HG03354 (cell line): ENCODE results near the gene MASP1.
A peak's percentile ranks its signal among the peaks of the same experiment; 100 is the strongest.

Experiments
- ATAC-seq: cut with Tn5 transposase; IDR thresholded peaks from one replicate; pipeline ENCODE4 v1.9.1; 2021; ENCODE audit warnings: mild to moderate bottlenecking; ENCODE audit not compliant: unreplicated experiment, poor library complexity, severe bottlenecking

MASP1 gene

GRCh38 chr3:187291512-187292132, at the start of gene MASP1:
TSS of gene MASP1 (minus strand) at chr3:187291737. CDS start at chr3:187291632, 105 bp downstream.
- no peak for ATAC-seq

- no peak for ATAC-seq
Observed at GRCh38 chr3:187340578-187340977, 49.0 kb upstream of the MASP1 start.

DNA sequence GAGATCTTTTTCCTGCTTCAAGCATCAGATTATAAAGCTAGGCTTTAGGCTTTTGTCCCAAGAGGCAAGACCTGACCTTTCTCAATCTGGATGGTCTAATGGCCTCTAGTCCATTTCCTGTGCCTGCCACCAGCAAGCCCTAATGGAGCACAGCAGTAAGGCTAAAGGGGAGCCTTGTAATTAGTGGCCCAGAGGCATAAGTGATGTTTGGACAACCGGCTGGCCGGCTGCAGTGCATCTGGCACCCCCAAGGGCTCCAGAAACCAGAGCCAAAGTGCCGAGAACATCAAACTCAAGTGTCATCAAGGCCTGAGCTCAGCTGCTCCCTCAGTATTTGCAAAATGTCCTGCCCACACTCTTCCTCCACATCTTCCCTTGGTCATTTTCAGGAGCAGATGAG, 44.8 kb upstream of the MASP1 start:
- ATAC-seq, result no peak

DNA sequence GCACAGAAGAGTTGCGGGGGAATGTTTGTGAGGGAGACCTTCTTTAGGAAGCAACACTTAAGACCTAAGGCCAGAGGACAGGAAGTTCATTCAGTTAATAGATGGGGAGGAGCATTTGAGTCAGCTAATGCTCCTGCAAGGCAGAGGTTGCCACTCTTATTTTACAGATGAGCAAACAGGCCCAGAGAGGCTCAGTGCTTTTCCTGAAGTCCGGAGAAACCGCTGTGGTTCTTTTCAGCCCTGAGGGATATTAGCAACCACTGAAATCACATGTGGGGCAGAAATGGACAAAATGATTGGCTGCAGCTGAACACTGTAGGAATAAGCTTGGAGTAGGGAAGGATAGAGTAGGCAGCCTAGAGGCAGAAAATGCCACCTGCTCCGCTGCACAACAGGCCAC, 43.4 kb upstream of the MASP1 start:
- ATAC-seq, result no peak

- ATAC-seq, result no peak
Observed at GRCh38 chr3:187328691-187329090, 37.2 kb upstream of the MASP1 start.

DNA sequence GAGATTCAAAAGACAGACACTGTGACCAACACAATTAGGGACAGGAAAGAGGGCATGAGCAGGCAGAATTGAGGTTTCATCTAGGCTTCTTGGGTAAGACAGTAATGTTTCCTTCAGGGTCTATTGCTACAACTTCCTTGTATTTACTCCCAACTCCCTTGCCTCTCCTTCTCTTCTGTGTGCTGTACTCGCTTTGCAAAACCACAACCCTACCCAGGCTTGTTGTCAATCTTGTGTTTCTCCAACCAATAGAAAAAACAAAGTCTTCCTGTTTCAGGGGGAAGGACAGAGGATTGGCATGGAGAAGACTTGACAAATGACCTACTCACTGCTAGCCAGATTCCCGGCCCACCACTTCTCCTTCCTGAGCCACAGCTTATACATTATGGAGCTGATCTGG, 36.3 kb upstream of the MASP1 start:
- no peak for ATAC-seq

- ATAC-seq, result no peak
Observed at GRCh38 chr3:187325632-187326031, 34.1 kb upstream of the MASP1 start.

DNA sequence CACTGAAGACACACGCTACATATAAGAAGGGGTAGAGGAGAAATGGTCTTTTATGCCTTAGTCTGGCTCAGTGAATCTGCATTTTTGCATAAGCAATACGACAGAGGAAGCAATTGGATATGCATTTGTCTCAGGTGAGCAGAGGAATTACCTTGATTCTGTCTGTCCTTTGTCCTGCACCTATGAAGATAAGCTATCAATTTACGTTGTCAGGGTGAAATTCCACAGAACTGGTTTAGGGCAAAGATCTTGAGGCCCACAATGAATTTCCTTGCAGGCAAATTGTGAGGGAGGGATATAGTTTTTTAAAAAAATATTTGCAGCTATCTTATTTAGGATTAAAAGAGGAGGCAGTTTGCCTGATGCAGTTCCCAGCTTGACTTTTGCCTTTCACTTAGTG, 31.6 kb upstream of the MASP1 start:
- ATAC-seq, result no peak

- no peak for ATAC-seq
Observed at GRCh38 chr3:187322291-187322690, 30.8 kb upstream of the MASP1 start.

DNA sequence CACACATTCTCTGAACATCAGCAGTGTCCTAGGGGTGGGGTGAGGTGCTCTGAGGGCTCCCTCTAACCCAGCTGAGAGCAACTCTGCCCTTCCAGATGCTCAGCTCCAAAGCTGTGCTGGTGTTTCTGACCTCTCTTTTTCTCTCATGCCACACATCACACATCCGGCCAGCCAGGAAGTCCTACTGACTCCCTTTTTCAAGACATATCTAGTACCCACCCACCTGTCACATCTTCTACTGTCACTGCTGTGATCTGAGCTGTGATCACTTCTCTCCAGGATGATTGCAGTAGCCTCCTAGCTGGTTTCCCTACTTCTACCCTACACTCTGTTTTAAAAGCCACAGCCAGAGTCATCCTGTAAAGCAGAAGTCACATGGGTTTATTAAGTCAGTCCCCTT, 30.2 kb upstream of the MASP1 start:
- no peak for ATAC-seq

DNA sequence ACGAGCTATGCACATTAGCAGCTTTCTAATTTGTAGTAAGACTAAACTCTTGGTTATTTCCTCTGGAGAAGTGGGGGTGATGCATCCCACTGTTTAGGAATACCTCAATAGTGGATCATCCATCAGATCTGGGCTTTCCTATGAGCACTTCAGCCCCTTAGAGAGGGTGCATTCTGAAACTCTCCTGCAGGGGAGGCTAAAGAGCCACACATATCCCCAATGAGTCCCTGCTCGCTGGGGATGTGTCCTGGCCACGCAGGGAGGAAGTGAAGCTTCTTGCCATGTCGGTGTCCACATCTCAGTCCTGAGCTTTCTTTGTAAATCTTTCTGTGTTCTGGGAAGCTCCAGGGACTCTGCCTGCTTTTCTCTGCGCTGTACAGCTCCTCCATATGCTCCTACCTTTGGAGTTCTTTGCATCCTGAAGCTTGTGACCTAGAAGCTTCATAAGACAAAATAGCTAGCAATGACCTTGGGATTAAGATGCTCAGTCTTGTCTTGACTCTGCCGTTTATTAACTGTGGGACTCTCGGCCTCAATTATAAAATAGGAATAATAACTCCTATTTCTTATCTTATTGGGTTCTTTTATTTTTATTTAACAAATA, 28.3 kb upstream of the MASP1 start:
- peak; percentile 77 for ATAC-seq

DNA sequence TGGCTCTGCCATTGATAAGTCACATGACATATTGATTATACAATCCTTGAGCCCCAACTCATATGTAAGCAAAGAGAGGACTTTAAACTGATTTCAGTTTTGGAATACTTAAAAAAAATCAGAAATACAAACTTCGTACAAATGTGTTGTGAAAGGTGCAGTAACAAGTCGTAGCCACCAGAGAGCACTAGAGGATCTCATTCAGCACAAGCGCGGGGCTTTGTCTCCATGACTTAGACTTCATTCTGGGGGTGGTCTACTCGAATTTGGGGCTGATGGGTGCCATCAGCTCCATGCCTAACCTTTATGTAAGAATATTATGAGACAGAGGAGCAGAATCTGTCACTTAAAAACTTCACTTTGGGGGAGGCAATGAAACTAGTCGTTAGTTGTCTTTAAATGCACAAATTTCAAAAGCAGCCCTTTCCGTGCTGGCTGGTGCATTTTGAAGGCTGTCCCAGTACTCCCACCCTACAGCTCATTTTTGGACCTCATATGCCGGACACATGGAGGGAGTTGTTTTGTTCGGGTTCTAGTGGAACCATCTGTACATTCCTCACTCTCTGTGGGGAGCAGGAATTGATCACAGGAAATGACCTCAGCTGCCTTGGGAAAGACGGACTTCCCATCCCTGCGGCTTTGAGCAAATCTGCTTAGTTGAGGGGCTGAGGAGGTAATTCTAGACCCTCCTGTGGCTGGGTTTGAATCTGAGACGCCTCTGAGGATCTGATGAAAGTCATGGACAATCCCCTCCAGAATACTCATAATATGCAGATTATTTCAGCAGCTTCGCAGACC, 27.5 kb upstream of the MASP1 start:
- peak; percentile 47 for ATAC-seq

DNA sequence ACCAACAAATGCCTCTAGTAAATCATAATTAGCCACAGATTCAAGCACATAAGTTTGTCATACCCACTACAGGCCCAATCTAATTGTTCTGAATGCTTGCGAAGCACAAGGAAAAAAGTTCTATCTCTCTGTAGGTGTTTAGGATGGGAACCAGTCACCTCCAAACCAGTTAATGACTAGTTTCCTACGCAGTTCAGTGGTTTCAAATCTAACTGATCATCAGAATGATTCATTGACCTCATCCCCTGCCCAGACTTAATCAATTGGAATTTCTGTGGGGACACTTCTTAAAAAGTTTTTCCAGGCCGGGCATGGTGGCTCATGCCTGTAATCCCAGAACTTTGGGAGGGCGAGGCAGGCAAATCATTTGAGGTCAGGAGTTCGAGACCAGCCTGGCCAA, 24.3 kb upstream of the MASP1 start:
- ATAC-seq, result no peak

DNA sequence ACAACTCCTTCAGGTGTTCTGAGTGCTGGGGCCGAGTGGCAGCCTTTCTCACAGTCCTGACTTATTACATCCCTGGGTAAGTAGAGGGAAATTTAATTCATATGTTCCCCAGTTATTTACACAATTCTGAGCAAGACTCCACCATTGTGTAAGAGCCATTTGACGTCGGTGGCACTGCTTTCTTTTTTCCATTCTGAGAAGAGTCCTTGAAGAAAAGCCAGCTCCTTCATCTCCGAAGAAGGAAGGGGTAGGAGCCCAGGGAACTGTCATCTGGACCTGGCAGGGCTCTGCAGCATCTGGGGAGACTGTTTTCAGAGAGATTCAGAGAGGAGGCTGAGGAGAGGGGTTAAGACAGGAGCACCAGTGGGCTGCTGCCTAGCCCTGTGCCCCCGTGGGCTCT, 22.6 kb upstream of the MASP1 start:
- no peak for ATAC-seq

GRCh38 chr3:187310954-187311470, 19.5 kb upstream of the MASP1 start:
- ATAC-seq, result no peak

GRCh38 chr3:187310226-187310625, 18.7 kb upstream of the MASP1 start:
- no peak for ATAC-seq

DNA sequence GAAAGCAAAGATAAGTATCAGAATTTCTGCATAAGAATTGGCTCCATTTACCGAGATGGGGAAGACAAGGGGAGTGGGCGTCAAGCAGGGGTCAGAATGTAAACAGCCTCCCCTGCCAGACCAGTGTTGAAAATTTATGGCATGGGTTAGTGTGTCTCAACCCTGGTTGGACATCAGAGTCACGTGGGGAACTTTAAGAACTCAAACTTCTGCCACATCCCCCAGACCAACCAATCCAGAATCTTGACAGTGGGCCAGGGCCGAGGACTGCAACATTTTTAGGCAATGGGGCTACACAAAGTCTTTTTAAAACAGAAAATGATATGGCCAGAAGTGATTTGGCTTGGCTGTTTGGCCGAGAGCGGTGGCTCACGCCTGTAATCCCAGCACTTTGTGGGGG, 14.3 kb upstream of the MASP1 start:
- ATAC-seq, result no peak

DNA sequence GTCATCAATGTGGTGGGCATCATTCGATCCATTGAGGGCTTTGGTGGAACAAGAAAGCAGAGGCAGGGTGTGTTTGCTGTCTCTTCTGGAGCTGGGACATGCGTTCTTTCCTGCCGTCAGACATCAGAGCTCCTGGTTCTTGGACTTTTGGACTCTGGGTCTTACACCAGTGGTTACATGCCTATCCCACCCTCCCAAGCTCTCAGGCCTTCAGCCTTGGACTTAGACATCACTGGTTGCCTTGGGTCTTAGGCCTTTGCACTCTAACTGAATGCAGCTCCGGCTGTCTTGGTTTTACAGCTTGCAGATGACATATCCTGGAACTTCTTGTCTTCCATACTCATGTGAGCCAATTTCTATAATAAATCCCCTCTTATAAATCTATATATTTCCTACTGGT, 8.1 kb upstream of the MASP1 start:
- no peak for ATAC-seq

DNA sequence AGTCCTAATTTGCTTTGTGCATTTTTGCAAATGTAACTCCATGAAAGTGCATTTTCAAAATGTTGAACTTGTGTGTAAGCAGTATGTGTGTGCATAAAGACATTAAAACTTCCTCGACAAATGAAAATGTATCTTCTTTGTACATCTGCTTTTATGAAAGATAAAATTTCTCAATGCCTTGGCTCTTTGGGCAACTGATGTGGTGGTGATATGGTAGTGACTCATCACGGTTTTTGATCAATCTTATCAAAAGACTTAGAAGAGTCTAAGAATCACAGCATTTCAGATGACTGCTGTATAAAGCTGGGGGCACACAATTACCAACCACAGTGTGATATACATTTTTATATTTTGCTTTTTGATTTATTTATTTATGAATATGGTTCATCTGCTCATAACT, 5.4 kb upstream of the MASP1 start:
- ATAC-seq, result no peak

DNA sequence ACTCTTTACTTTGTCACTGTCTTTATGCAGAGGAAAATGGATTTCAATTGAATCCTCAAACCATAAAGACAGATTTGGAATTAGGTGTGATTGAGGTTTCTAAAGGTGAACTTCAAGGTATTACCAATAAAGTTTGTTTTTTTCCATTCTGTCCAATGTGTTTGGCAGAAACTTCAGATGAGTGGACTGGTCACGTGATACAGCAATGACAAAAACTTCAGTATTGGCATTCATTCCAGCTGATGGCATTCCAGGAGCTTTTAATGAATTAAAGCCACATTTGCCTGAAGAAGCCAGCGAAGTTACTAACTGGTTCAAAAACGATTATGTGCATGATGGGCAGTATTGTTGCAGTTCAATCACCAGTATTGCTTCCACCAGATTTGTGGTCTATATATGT, 4.5 kb upstream of the MASP1 start:
- ATAC-seq, result no peak
